T47D (cell line): ENCODE data around the gene GMDS.

Experiments
- DNase-seq, 2 experiments: peaks; one replicate each; pipeline versions ENCODE4 v3.0.0 to v3.0.0-alpha.2; 2011 to 2012; ENCODE audit warnings: low read depth in 1 of 2, low spot score in 1 of 2
- JUND ChIP-seq: IDR thresholded peaks from 2 replicates; pipeline ENCODE4 v1.6.1; 2012; ENCODE audit warnings: low read depth
- in situ Hi-C: cut with HindIII; loops from 2 replicates; pipeline ENCODE4 v1.10.0; 2016; ENCODE audit warnings: low sequenced_read_pairs, low pct_unique_long_range_greater_than_20kb

The GMDS gene

DNA sequence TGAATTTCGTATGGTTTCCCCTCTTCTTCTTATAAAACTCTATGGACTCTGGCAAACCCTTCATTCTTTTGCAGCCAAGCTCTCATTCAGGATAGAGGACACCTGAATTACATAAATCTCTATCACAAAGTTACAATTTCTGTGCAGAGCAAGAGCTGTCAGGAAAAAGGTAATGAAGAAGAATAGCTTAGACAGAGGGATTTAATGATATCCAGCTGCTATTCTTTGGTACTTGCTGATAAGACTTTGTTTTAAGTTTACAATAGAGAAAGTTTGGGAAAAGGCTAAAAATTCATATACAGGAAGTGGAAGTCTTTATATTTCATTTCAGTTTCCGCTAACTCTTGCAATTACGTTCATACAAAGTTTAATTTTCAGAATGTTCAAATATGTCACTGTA lies 408.7 kb downstream of the GMDS start:
- no peak for DNase-seq
- in situ Hi-C loops: no loop called here
- TF ChIP-seq JUND: no peak

DNA sequence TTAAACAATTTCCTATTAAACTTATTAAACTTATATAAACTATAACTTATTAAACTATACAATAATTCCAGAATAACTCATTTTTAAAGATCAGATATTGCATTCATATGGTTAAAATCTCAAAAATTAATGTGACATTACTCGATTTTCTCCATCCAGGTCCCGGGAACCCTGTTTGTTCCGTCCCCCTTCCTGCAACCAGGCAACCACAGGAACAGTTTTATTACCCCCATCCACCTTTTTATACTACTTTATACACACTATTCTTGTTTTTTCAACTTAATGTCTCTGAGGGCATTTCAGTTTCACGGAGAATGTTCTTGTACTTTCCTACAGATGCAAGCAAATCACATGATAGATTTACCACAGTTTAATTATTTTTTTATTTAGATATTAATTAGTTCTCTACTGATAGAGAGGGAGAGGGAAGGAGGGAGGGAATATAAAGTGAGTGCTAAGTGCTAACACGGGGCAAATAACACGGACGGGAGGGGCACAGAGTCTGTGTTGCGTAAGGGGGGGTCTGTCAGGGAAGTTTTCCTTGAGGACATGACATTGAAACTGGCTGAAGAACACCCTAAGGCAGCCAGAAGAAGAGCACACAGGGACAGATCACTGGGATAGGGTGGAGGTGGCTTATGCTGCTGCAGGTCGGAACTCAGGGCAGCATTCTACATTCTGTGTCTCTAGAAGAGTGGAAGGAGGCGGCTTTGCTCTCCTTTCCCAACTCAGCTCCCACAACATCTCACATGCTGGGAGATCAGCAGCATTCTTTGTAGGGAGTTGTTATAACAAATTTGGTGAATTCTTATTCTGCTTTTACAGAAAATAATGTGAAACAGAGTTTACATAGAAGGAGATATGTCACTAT lies 410.5 kb downstream of the GMDS start:
- in situ Hi-C loops: no loop called here
- DNase-seq: no peak

DNA sequence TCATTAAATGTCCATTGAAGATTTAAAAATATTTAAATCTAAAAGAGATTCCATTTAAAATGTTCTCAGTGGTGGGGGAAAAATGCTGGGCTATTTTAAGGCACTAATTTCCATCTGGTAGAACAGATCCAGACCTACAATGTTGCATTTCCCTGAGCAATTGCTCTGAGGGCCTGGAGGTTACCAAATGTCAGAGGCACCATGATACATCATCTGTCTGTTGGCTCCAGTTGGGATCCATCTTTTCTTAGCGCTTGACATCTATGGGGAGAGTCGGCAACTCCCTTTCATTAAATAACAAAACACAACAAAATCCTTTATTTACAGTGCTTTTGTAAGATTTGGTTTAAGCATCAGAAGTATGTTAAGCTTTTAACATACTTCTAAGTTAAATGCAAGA lies 411.2 kb downstream of the GMDS start:
- DNase-seq: no peak
- no peak for TF ChIP-seq JUND
- in situ Hi-C loops: no loop called here

More for the DNA sequence above, 410.5 kb downstream of the GMDS start:
- TF ChIP-seq JUND: no peak

DNA sequence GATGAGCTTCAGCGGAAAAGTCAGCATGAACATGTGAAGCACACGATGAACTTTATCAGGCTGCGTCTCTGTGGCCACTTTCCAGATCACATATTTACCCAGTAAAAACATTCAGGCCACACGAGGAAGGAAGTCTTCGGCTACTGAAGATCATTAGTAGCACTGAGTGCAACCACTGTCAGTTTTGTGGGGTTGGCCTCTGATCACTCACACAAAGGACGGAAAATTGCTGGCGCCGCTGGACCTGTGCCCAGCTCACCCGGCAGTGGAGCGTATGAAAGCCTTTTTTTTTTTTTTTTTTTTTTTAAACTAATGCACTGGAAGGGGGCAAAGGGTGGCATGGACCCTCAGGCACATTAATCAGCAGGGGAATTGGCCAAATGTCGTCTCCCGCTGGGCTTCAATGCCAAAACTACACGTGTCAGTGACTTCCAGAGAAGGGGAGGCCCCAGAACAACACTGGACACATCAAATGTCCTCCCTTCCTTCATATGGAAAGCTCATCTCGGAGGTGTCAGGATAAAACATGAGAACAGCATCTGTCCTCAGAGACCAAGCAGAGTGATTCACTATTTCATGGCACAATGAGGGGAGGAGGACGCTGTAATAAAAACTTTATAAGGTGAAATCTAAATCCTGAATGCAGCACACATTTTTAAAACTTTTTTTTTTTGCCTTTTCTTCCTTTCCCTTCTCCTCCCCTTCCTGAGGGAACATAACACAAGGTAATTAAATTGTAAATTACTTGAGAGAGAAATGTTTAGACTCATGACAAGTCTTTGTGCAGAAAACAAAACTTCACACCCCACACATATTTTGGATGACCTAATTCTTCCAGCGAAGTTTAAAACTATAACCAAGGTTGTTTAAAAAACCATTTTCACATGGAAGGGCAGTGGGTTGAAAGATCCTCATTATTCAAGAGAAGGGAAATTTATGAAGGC lies 412.3 kb downstream of the GMDS start:
- in situ Hi-C loops: no loop called here
- DNase-seq: peak in 1 of 2 experiments; percentile 52
- no peak for TF ChIP-seq JUND

DNA sequence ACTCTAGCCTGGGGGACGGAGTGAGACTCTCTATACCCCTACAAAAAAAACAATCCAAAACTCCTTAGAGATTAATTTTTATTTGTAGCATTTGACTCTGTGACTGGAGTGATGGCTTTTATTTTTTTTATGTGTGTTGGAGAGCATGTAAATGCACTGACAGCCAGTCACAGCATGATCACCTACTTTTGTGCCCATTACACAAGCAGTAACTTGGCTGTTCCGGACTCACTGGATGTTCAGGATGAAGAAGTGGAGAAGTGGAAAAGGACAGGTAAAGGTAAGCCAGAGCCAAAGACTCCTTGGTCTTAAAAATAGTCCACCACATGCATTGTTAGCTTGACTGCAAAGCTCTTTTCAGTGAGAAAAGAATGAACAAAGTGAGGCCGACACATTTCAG lies 413.0 kb downstream of the GMDS start:
- no peak for DNase-seq
- no peak for TF ChIP-seq JUND
- in situ Hi-C loops: no loop called here

DNA sequence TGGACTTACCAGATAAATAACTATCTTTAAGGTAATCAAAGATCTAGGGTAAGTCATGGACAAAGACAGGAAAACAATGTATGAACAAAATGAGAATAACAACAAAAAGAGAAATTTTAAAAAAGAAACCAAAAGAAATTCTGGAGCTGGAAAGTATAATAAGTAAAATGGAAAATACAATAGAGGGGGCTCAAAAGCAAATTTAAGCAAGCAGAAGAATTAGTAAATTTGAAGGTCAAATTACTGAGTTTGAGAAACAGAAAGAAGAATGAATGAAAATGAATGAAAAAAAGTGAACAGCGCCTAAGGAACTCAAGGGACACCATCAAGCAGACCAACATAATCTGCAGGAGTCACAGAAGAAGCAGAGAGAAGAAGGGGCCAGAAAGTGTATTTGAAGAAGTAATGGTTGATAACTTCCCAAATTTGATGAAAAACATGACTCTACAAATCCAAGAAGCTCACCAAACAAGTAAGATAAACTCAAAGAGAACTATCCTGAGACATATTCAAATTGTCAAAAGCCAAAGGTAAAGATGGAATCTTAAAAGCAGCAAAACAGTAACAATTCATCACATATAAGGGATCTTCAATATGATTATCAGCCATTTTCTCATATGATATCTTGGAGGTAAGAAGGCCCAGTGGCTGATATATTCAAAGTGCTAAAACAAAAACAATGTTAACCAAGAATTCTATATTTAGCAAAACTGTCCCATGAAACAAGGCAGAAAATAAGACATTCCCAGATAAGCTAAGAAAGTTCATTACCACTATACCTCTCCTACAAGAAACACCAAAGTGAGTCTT lies 417.2 kb downstream of the GMDS start:
- DNase-seq: no peak
- in situ Hi-C loops: no loop called here
- TF ChIP-seq JUND: no peak

DNA sequence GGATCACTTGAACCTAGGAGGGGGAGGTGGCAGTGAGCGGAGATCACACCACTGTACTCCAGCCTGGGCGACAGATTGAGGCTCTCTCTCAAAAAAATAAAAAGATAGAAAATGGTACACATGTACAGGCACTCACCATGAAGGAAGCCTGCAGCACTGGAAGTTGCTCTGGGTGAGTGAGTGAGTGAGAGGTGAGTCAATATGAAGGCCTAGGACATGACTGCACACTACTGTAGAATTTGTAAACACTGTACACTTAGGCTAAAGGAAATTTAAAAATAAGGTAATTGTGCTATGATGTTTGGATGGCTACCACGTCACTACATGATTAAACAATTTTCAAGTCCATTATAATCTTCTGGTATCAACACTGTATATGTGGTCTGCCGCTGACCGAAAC lies 419.5 kb downstream of the GMDS start:
- no peak for DNase-seq
- no peak for TF ChIP-seq JUND
- in situ Hi-C loops: no loop called here

DNA sequence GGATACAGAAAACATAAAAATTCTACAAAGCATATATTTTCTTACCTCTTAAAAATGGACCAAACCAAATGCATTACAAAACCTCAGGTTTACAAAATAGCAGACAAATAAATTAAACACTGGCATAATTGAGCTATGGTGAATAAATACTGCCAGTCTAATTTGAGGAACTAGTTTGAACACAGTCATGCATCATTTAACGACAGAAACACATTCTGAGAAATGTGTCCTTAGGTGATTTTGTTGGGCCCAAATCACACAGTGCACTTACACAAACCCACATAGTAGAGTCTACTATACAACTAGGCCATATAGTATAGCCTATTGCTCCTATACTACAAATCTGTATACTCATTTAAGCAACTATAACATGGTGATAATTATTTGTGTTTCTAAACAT lies 420.1 kb downstream of the GMDS start:
- DNase-seq: no peak
- no peak for TF ChIP-seq JUND

DNA sequence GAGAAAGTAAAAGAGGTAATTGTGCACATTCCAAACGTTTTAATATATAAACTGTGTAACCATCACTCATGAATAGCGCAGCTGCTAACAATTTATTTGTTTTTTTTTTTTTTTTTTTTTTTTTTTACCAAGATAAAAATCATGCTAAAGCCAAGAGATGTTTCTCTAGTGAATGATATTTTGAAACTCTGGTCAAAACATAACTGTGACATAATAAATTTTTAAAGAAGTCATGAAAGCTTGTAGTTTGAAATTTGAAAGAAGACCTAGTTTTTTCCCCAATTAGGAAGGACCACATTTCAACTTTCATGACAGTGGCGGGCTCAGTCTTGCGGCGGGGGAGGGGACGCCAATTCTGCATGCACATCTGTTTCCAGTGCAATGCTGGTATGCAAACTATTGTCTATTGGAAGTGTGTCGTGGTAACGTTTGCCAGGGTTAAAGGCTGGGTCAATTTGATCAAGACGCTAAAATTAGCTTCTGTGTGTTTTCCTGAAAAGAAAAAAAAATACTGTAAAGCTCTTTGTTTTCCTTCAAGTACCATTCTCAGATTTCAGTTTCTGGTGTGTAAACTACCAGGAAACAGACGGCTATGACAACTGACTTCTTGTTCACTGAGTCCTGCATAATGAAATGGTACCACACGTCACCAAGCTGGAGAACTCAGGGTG lies 423.8 kb downstream of the GMDS start:
- TF ChIP-seq JUND: no peak
- DNase-seq: no peak
- in situ Hi-C loops: no loop called here

More for the DNA sequence above, 420.1 kb downstream of the GMDS start:
- in situ Hi-C loops: no loop called here

DNA sequence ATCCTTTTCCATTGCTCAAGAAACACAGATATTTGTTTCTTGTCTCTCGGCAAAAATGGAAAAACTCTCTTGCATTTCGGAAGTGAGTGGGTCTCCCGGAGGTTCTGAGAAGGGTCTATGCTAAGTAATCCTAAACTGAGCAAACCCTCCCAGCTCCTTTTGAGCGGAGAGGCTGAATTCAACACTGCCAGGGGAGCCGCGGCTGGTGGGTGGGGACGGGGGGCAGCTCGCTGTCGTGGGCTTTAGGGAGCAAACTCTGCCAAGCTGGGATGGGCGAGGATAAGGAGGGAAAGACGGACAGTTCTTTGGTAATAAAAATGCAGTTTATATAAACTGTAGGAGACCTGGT lies 424.3 kb downstream of the GMDS start:
- DNase-seq: no peak
- no peak for TF ChIP-seq JUND
- in situ Hi-C loops: no loop called here

DNA sequence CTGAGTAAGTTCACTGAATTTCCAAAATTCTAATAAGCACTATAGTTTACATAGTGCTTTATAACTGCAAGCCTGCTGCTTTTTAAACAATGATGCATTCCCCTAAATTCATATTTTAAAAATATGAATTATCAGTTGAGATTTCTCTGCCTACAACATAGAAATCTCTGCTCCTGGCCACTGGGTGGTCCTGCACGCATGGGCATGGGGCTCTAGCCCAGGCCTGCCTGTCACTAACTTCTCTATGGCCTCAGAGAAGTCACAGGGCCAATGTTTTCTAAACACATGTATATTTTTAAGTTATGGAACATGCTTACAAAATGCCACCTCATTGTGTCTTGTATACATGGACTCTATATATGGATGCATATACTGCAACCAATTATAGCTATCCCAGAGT lies 424.7 kb downstream of the GMDS start:
- no peak for TF ChIP-seq JUND
- in situ Hi-C loops: no loop called here
- DNase-seq: no peak

DNA sequence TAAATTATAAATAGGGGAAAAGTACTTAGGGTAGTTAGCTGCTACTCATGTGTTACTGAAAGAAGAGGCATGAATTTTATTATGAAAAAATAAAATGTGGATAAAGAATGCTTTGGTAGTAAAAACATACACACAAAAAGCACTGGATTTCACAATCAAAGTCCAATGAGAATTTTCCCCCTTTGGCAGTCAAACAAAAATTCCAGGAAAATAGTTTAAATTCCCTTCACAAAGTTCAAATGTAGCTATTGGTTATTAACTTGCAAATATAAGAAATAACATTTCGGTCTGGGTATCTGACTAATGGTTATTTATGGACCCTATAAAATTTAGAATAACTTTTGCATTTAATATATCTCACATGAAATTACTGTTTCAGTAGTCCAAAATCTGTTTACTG lies 425.2 kb downstream of the GMDS start:
- DNase-seq: no peak
- in situ Hi-C loops: no loop called here

More for the DNA sequence above, 425.2 kb downstream of the GMDS start:
- TF ChIP-seq JUND: no peak
